Midbrain (tissue), 1 donor: ENCODE results near the gene CNN2.
A peak's percentile ranks its signal among the peaks of the same experiment; 100 is the strongest.

Source experiments
- DNase-seq: peaks from one replicate; lab custom pipeline; 2025; lab: John Stamatoyannopoulos, UW

The CNN2 gene

DNA sequence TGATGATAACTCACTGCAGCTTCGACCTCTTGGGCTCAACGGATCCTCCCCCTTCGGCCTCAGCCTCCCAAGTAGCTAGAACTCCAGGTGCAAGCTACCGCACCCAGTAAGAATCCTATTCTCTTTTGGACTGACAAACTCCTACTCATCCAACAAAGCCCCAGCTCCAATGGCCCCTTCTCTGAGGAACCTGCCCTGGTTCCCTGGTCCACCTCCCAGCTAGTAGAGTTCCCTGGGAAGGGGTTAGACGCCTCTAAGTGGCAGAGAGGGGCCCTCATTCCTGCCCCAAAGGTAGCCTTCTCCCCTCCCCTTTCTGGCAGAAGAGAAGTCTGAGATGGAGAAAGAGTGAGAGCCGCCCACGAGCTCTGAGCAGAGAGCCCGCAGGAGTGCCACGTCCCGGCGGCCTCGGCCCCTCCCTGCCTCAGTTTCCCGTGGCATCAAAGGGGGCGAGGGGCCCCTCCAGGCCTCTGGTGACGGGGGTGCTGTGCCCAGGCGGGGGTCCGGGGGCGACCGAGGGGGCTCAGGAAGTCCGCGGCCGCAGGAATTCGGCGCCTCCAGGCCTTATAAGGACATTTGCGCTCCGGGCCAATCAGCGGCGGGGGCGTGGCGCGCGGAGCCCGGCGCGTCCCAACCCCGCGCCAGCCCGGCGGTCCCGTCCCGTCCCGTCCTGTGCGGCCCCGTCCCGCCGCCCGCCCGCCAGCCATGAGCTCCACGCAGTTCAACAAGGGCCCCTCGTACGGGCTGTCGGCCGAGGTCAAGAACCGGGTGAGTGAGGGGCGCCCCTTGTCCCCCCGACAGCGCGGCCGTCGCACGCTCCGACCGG is at the start of gene CNN2:
TSS of gene CNN2 (plus strand) at position 649 of the 823 bp plus-strand sequence. CDS start at position 703, 54 bp downstream.
- DNase-seq: no peak

GRCh38 chr19:977058-977464 is 49.3 kb upstream of the CNN2 start:
- DNase-seq: no peak

DNA sequence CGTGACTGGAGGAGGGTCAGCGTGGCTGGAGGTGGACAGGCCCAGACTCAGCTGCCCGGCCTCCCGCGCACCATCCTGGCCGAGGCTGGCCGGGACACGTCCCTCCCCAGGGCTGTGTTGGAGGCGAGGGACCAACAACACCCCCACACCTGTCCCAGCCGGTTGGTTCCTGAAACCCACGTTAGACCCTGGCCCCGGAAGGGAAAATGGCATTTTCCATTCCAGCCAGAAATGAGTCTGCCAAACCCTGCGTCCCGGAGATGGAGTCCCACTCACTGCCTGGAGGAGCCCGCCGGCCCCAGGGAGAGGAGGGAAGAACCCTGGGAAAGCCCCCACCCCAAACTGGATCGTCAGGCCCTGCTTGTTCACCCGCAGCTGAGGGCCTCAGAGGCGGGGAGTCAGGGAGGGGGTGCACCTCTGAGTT is 47.1 kb upstream of the CNN2 start:
- DNase-seq: no peak

DNA sequence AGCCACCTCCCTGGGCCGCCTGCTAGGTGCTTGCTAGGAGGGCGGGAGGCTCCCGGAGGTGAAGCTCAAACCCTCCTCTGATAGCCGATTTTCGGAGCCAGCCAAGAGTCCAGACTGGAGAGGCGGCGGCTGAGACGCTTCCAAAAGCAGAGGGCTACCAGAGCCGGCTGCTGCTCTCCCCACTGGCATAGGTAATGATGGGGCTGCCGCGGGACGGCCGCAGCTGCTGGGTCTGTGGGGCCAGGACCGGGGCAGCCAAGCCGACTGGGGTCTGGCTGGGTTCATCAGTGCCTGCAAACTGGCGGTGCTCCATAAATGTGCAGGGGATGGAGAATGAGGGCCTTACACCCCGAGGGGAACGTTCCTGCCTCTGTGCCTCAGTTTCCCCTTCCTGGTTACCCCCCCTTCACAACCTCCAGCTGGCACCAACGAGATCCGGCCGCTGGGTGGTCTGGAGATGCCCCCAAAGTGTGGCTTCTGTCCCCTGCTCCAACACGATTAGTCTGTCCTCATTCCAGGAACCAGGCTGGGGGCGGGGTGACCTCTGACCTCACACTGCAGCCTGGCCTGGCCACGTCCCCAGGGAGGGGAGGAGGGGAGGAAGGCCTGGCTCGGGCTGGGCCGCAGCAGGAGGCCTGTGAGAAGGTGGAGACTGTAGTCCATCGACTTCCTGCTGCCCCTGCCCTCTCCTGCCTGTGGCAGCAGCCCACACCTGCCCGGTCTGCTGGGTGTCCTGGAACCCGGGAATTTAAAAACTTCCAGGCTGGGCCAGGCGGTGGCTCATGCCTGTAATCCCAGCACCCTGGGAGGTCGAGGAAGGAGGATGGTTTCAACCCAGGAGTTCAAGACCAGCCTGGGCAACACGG is 46.0 kb upstream of the CNN2 start:
- DNase-seq: no peak

DNA sequence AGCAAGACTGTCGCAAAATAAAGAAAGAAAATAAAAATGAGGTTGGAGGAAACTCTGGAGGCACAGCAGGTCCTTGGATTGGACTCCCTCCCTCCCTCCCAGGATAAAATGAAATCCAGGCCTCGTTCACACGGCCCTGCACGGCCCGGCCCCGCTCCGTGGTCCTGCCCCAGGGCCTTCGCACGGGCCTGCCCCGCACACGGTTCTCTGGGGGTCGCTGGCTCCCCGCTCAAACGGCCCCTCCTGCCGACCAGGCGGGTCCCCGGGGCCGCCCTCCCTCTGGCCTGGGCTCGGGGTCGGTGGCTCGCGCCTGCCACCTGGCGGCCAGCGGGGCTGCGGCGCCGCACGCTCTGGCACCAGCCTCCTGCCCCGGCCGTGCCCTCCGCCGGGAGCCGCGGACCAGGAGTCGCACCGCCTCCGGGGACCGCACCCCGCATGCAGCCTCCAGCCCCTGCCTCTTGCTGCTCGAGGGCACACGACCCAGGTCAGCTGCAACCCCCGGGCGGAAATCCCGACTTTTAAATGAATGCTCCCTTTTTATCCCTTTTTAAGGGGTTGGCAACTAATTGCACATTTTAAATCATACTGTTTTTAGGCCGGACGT is 43.7 kb upstream of the CNN2 start:
- peak; percentile 62 for DNase-seq

DNA sequence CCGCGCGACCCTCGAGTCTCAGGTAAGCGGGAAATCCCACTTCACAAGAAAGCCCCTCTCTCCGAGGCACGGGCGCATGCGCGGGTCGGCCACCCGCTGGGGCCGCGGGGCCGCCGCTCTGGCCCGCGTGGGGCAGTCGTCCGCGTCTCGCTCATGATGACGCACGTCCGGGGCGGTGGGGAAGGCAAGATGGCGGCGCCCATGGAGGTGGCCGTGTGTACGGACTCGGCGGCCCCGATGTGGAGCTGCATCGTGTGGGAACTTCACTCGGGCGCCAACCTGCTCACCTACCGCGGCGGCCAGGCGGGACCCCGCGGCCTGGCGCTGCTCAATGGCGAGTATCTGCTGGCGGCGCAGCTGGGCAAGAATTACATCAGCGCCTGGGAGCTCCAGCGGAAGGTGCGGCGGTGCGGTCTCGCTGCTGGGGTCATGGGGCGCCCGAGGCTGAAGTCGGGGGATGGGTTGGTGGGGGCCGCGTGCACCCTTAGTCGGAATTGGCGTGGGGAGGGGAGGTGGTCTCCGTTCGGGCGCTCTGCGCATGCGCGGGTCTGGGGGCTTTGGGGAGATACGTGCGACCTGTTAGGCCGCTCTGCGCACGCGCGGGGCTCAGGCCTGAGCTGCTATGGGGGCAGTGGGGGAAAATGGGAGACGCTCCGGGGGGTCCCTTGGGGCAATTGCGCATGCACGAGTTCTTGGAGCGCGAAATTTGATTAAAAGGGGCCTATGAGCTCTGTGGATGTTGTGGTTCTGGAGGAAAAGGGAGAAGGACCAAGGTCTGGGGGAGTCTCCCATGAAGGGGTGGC is 42.0 kb upstream of the CNN2 start, which contains the start of gene WDR18:
TSS of gene WDR18 (plus strand) at position 181 of the 803 bp plus-strand sequence. CDS start at position 190, 9 bp downstream.
- peak; percentile 92 for DNase-seq

DNA sequence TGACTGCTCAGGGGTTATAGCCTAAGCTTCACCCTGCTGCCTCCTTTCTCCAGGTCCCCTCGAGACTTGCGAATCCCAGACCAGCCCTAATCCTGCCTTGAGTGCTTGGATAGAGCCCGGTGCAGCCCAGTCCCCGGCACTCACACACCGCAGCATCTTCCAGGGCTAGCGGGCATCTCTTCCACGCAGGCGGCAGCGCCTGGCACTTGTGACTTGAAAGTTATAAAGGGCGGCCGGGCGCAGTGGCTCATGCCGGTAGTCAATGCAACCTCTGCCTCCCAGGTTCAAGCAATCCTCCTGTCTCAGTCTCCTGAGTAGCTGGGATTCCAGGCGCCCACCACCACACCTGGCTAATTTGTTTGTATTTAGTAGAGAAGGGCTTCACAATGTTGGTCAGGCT is 40.3 kb upstream of the CNN2 start:
- DNase-seq: no peak

DNA sequence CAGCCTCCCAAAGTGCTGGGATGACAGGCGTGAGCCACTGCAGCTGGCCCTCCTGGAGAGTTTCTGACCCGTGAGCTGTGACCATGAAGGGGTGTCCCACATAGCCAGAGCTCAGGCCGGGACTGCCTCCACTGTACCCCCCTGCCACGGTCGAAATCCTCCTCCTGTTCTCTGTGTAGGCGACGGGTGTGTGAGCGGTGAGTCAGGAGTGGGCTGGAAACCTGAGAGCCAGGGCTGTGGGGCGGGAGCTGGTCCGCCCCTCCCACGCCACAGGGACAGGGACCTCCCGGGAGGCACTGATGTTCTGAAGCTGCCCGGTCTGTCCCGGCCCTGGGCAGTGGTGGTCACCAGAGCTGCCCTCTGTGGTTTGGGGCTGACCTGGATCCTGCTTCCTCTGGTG is 38.3 kb upstream of the CNN2 start:
- DNase-seq: no peak

DNA sequence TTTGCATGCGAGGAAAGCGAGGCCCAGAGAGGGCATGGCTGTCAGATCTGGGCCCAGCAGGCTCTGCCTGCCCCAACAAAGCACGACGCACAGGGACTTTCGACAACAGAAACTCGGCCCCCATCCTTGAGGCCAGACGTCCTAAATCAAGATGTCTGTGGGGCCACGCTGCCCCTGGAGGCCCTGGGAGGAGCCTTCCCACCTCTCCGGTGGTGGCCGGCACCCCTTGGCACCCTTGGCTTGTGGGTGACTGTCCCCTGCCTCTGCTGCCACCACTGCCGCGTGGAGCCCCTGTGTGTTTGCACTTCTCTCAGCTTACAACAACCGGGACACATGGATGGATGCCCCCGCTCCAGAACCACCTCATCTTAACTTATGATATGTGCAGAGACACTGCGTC is 37.9 kb upstream of the CNN2 start:
- DNase-seq: no peak

DNA sequence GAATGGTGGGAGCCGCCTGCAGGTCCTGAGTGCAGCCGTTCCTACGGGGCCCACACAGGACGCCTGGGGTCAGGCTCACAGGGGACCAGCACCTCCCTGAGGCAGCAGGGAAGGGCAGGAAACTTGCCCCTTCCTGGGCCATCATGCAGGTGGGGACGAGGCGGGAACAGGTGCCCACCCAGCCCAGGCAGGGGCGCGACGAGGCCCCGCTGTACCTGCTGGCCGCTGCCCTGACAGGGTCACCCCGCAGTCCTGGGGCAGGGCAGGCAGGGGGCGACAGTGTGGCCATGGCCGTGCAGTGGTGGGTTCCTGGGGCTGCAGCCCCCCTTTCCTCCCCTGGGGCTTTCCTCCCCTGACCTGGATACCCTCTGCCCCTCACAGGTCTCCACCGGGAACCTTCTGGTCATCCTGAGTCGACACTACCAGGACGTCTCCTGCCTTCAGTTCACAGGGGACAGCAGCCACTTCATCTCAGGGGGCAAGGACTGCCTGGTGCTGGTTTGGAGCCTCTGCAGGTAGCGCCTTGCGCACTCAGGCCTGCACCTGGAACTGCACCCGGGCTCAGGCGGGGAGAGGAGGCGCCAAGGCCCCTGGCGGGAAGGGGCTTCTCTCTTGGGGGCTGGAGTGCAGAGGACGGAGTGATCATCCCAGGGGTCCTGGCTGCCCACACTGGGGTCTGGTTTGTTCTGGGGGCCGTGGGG is 36.9 kb upstream of the CNN2 start:
- DNase-seq: no peak

GRCh38 chr19:990119-990571 is 36.3 kb upstream of the CNN2 start:
- no peak for DNase-seq

GRCh38 chr19:990746-991145 is 35.7 kb upstream of the CNN2 start:
- DNase-seq: no peak

DNA sequence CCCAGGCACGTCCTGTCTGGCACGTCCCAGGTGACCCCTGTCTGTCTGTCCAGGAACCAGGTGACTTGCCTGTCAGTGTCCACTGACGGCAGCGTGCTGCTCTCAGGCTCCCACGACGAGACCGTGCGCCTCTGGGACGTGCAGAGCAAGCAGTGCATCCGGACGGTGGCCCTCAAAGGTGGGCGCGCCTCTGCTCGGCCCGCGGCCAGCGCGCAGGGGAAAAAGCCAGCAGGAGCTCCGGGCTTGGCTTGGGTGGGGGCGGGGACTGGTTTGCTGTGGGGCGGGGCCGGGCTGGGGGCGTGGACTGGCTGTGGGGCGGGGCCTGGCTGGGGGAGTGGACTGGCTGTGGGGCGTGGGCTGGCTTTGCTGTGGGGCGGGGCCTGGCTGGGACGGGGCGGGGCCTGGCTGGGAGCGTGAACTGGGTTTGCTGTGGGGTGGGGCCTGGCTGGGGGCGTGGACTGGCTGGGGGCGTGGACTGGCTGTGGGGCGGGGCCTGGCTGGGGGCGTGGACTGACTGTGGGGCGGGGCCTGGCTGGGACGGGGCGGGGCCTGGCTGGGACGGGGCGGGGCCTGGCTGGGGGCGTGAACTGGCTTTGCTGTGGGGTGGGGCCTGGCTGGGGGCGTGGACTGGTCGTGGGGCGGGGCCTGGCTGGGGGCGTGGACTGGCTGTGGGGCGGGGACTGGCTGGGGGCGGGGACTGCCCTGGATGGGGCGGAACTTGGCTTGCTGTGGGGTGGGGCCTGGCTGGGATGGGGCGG is 35.1 kb upstream of the CNN2 start:
- DNase-seq: no peak

- DNase-seq: no peak
These were observed 34.3 kb upstream of the CNN2 start for GRCh38 chr19:991932-992669.

DNA sequence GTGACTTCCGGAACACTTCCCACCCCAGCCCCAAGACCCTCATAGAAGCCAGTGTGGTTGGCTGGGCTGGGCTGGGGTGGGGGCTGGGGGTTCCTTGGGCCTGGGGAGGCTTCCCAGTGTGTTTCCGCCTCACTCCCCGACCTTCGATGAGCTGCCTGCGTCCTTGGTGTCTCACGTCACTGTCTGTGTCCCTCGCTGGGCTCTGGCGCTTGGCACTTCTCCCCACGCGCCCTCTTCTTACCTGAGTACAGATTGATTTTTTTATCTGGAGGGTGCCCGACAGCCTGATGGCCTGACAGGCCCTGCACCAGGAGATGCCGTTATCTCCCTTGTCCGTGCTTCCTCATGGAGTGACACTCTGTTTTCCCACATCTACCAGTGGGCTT is 33.7 kb upstream of the CNN2 start:
- no peak for DNase-seq

- DNase-seq: no peak
These were observed 33.0 kb upstream of the CNN2 start for GRCh38 chr19:993361-993830.

GRCh38 chr19:993831-994393 is 32.5 kb upstream of the CNN2 start:
- DNase-seq: no peak

DNA sequence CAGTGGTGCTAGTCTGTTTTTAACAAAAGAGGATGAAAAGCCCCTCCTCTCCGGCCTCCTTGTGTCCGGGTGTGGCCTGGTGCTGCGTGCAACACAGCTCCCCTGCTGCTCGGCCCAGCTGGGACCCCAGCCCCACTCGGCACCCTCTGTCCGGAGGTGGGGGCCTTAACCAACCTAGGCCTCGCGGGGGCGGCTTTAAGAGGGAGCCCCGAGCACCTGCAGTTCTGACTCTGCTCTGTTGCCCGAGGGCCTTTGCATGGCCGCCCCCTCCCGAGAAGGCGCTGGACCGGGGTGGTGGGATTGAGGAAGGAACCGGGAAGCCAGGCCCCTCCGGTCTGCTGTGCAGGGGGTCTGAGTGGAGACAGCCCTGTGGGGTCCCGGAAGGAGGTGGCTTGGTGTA is 31.9 kb upstream of the CNN2 start:
- DNase-seq: no peak
